HEK293 (cell line): ENCODE measurements around the gene DNAH1.

Experiments
- CTCF ChIP-seq: fragments of 450-650 bp; formaldehyde crosslinking; IDR thresholded peaks from 2 replicates; pipeline ENCODE4 v1.5.1; 2016; ENCODE audit warnings: missing biosample characterization, missing genetic modification characterization
- OSR2 ChIP-seq: fragments of 450-650 bp; formaldehyde crosslinking; IDR thresholded peaks from 2 replicates; pipeline ENCODE4 v1.5.1; 2016; ENCODE audit warnings: missing biosample characterization, missing genetic modification characterization
- ZBTB10 ChIP-seq: fragments of 450-650 bp; formaldehyde crosslinking; IDR thresholded peaks from 2 replicates; pipeline ENCODE4 v1.5.1; 2016; ENCODE audit warnings: missing biosample characterization, missing genetic modification characterization
- ZNF132 ChIP-seq: fragments of 450-650 bp; formaldehyde crosslinking; IDR thresholded peaks from 2 replicates; pipeline ENCODE4 v1.5.1; 2017; ENCODE audit warnings: missing biosample characterization, missing genetic modification characterization, borderline replicate concordance
- ZNF138 ChIP-seq: fragments of 450-650 bp; formaldehyde crosslinking; IDR thresholded peaks from 2 replicates; pipeline ENCODE4 v1.5.1; 2016; ENCODE audit warnings: missing biosample characterization, missing genetic modification characterization, borderline replicate concordance
- ZNF23 ChIP-seq: fragments of 450-650 bp; formaldehyde crosslinking; IDR thresholded peaks from 2 replicates; pipeline ENCODE4 v1.5.1; 2016; ENCODE audit warnings: missing biosample characterization, missing genetic modification characterization, borderline replicate concordance
- ZNF274 ChIP-seq, 2 experiments: fragments of 200-500 bp in 1 of 2; fragments of 450-650 bp in 1 of 2; sonication (Bioruptor generic) in 1 of 2; formaldehyde crosslinking in 1 of 2; IDR thresholded peaks; 2 replicates each; pipeline versions ENCODE4 v1.5.1 to v1.6.1; 2014 to 2016; ENCODE audit warnings: borderline replicate concordance in 1 of 2, inconsistent platforms in 1 of 2, low read length in 1 of 2, missing biosample characterization in 1 of 2, missing genetic modification characterization in 1 of 2
- ZNF311 ChIP-seq: fragments of 450-650 bp; formaldehyde crosslinking; IDR thresholded peaks from 2 replicates; pipeline ENCODE4 v1.5.1; 2017; ENCODE audit warnings: missing biosample characterization, missing genetic modification characterization, borderline replicate concordance
- ZNF37A ChIP-seq: fragments of 450-650 bp; IDR thresholded peaks from 2 replicates; pipeline ENCODE4 v1.5.1; 2018; ENCODE audit warnings: missing biosample characterization, missing genetic modification characterization

GRCh38 chr3:52361898-52362297 is 45.8 kb downstream of the DNAH1 start:
- TF ChIP-seq OSR2 (tag by site-specific recombination) (no peak), CTCF (tag by site-specific recombination) (no peak), ZBTB10 (tag by site-specific recombination) (no peak), ZNF132 (tag by site-specific recombination) (no peak), ZNF138 (tag by site-specific recombination) (no peak), ZNF23 (tag by site-specific recombination) (no peak), ZNF274 (IDR thresholded peaks at IDR 0.05; ENCODE audit: low read length) (no peak), ZNF274 (tag by site-specific recombination; IDR thresholded peaks at IDR 0.05; ENCODE audit: borderline replicate concordance) (no peak), ZNF37A (tag by site-specific recombination) (no peak), ZNF311 (no peak)
